HepG2 (cell line): Measurements from ENCODE around the gene CCL19. TPM values are rescaled to one million over a fixed set of nuclear protein-coding genes. Genes with fewer than 3 reads are reported as not detected.

Experiments
- ADNP ChIP-seq: sonication (generic); formaldehyde crosslinking; IDR thresholded peaks from 2 replicates; pipeline ENCODE4 v1.4.0; 2020; ENCODE audit warnings: missing genetic modification reagents
- CBX2 ChIP-seq, 2 experiments: fragments of 200-600 bp in 1 of 2; sonication (generic); formaldehyde crosslinking in 1 of 2; IDR thresholded peaks; 2 replicates each; pipeline versions ENCODE4 v1.7.0 to v1.8.1; 2018 to 2022; ENCODE audit warnings: low read depth in 2 of 2, low read length in 1 of 2, mild to moderate bottlenecking in 1 of 2, missing genetic modification reagents in 1 of 2
- EP300 ChIP-seq, 3 experiments: sonication (generic) in 1 of 3; formaldehyde crosslinking in 1 of 3; IDR thresholded peaks; 2 replicates each; pipeline versions ENCODE4 v1.5.1 to v1.6.1; 2011 to 2020; ENCODE audit warnings: low read depth in 2 of 3, low read length in 2 of 3, borderline replicate concordance in 1 of 3, improper control_type of control experiment in 1 of 3, mild to moderate bottlenecking in 1 of 3, missing genetic modification reagents in 1 of 3, moderate library complexity in 1 of 3
- KDM1A ChIP-seq: IDR thresholded peaks from 2 replicates; pipeline ENCODE4 v1.6.1; 2016; ENCODE audit warnings: missing compliant biosample characterization
- RCOR2 ChIP-seq: IDR thresholded peaks from 2 replicates; pipeline ENCODE4 v1.6.1; 2016; ENCODE audit warnings: missing biosample characterization, missing genetic modification reagents
- RORA ChIP-seq: sonication (generic); formaldehyde crosslinking; IDR thresholded peaks from 2 replicates; pipeline ENCODE4 v1.5.0; 2020; ENCODE audit warnings: mild to moderate bottlenecking, missing genetic modification reagents, moderate library complexity
- SIN3B ChIP-seq: fragments of 150-350 bp; IDR thresholded peaks from 2 replicates; pipeline ENCODE4 v1.6.1; 2014; ENCODE audit warnings: low read length
- SP5 ChIP-seq: IDR thresholded peaks from 2 replicates; pipeline ENCODE4 v1.6.1; 2016; ENCODE audit warnings: low read depth, borderline replicate concordance
- U2AF1 ChIP-seq: fragments of 200-400 bp; formaldehyde crosslinking; optimal IDR thresholded peaks from 2 replicates; pipeline ENCODE3; 2017; ENCODE audit warnings: mild to moderate bottlenecking, low read depth, low read length
- ZNF20 ChIP-seq: sonication (generic); formaldehyde crosslinking; IDR thresholded peaks from 2 replicates; pipeline ENCODE4 v1.4.0; 2020; ENCODE audit warnings: mild to moderate bottlenecking, moderate library complexity, missing genetic modification reagents
- ZNF235 ChIP-seq: sonication (generic); formaldehyde crosslinking; IDR thresholded peaks from 2 replicates; pipeline ENCODE4 v1.8.1; 2023; ENCODE audit warnings: mild to moderate bottlenecking, missing genetic modification reagents, borderline replicate concordance
- ZNF33A ChIP-seq: sonication (generic); formaldehyde crosslinking; IDR thresholded peaks from 2 replicates; pipeline ENCODE4 v1.5.1; 2020; ENCODE audit warnings: missing genetic modification reagents, mild to moderate bottlenecking, moderate library complexity, borderline replicate concordance
- ZNF549 ChIP-seq: sonication (generic); formaldehyde crosslinking; IDR thresholded peaks from 2 replicates; pipeline ENCODE4 v1.5.0; 2020; ENCODE audit warnings: missing genetic modification reagents
- ZNF564 ChIP-seq: sonication (generic); formaldehyde crosslinking; IDR thresholded peaks from 2 replicates; pipeline ENCODE4 v1.8.1; 2023; ENCODE audit warnings: mild to moderate bottlenecking, missing genetic modification reagents
- ZNF83 ChIP-seq: sonication (generic); formaldehyde crosslinking; IDR thresholded peaks from 2 replicates; pipeline ENCODE4 v1.4.0; 2020; ENCODE audit warnings: missing genetic modification reagents, mild to moderate bottlenecking, borderline replicate concordance
- ZNF879 ChIP-seq: sonication (generic); formaldehyde crosslinking; IDR thresholded peaks from 2 replicates; pipeline ENCODE4 v1.8.1; 2023; ENCODE audit warnings: missing genetic modification reagents
- ZSCAN12 ChIP-seq: sonication (generic); formaldehyde crosslinking; IDR thresholded peaks from 2 replicates; pipeline ENCODE4 v1.9.0; 2021; ENCODE audit warnings: mild to moderate bottlenecking, missing genetic modification reagents
- ZSCAN30 ChIP-seq: sonication (generic); formaldehyde crosslinking; IDR thresholded peaks from 2 replicates; pipeline ENCODE4 v1.5.0; 2020; ENCODE audit warnings: mild to moderate bottlenecking, missing genetic modification reagents
- polyA plus RNA-seq, 8 experiments: library from polyadenylated mRNA; depleted of rRNA in 3 of 8; stranded (reverse) in 7 of 8; unstranded in 1 of 8; fragments of >200 nt; fragmentation: Illumina TruSeq in 4 of 8; extraction: Trizol in 4 of 8; gene quantifications; 2 replicates each; pipeline versions ENCODE4 v1.2.1 to v1.2.3, GENCODE V29; 2011 to 2016; ENCODE audit warnings: low read depth in 4 of 8, missing spikeins in 1 of 8, mixed read lengths in 1 of 8; ENCODE audit not compliant: insufficient read depth in 1 of 8
- total RNA-seq, 5 experiments: library from RNA; depleted of rRNA; stranded (reverse); fragments of >200 nt; fragmentation: Illumina TruSeq; extraction: Trizol; gene quantifications; 2 replicates each; pipeline ENCODE4 v1.2.3, GENCODE V29; 2016; ENCODE audit warnings: low read depth in 1 of 5
- TF ChIP-seq, protein P1 (sequence below): sonication (generic); formaldehyde crosslinking; conservative IDR thresholded peaks from 2 replicates; pipeline ENCODE4 v1.8.0; 2022; ENCODE audit warnings: low read depth, missing genetic modification reagents
- TF ChIP-seq, protein P2 (sequence below): conservative IDR thresholded peaks from 2 replicates; pipeline ENCODE4 v1.6.1; 2018; ENCODE audit warnings: missing genetic modification reagents
- TF ChIP-seq, protein P3 (sequence below): sonication (generic); formaldehyde crosslinking; IDR thresholded peaks from 2 replicates; pipeline ENCODE4 v1.4.0; 2020; ENCODE audit warnings: missing genetic modification reagents, low read depth, mild to moderate bottlenecking, borderline replicate concordance
- TF ChIP-seq, protein P4 (sequence below): sonication (generic); formaldehyde crosslinking; IDR thresholded peaks from 2 replicates; pipeline ENCODE4 v1.5.0; 2020; ENCODE audit warnings: missing genetic modification reagents, mild to moderate bottlenecking, borderline replicate concordance
- TF ChIP-seq, protein P5 (sequence below): IDR thresholded peaks from 2 replicates; pipeline ENCODE4 v1.6.1; 2016; ENCODE audit warnings: mild to moderate bottlenecking, missing biosample characterization, missing genetic modification reagents
- TF ChIP-seq, protein P6 (sequence below): sonication (generic); formaldehyde crosslinking; IDR thresholded peaks from 2 replicates; pipeline ENCODE4 v1.8.0; 2022; ENCODE audit warnings: missing genetic modification reagents, low read depth, mild to moderate bottlenecking, borderline replicate concordance
- TF ChIP-seq, protein P7 (sequence below): IDR thresholded peaks from 2 replicates; pipeline ENCODE4 v1.6.1; 2018; ENCODE audit warnings: missing genetic modification reagents

Gene CCL19
- total and polyA plus RNA-seq, 2 of the 13 experiments (the other 11 are each of a cell fraction or from before 2014, with no cell fraction given) = not detected

DNA sequence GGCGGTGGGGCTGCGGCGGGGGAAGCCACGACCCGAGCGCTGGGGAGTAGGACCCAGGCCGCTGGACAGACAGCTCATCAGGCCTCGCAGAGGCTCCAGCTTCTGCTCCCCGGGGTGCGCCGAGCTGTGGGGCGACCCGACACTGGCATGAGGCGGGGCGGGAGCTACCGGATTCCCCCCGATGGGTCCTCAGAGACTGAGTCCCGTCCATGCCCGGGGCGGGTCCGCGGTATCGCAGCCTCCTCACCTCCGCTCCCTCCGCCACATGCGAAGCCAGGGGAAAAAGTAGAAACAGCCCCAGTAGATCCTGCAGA is 26.1 kb downstream of the CCL19 start (continued):
- TF ChIP-seq, protein P1, sequence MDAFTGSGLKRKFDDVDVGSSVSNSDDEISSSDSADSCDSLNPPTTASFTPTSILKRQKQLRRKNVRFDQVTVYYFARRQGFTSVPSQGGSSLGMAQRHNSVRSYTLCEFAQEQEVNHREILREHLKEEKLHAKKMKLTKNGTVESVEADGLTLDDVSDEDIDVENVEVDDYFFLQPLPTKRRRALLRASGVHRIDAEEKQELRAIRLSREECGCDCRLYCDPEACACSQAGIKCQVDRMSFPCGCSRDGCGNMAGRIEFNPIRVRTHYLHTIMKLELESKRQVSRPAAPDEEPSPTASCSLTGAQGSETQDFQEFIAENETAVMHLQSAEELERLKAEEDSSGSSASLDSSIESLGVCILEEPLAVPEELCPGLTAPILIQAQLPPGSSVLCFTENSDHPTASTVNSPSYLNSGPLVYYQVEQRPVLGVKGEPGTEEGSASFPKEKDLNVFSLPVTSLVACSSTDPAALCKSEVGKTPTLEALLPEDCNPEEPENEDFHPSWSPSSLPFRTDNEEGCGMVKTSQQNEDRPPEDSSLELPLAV (CRISPR knock-in tag) = no peak
- TF ChIP-seq ZSCAN12 (CRISPR knock-in tag) = no peak
- no peak for TF ChIP-seq U2AF1
- no peak for TF ChIP-seq ZNF549 (CRISPR knock-in tag)
- no peak for TF ChIP-seq ZNF20 (CRISPR knock-in tag)
- TF ChIP-seq, protein P2, sequence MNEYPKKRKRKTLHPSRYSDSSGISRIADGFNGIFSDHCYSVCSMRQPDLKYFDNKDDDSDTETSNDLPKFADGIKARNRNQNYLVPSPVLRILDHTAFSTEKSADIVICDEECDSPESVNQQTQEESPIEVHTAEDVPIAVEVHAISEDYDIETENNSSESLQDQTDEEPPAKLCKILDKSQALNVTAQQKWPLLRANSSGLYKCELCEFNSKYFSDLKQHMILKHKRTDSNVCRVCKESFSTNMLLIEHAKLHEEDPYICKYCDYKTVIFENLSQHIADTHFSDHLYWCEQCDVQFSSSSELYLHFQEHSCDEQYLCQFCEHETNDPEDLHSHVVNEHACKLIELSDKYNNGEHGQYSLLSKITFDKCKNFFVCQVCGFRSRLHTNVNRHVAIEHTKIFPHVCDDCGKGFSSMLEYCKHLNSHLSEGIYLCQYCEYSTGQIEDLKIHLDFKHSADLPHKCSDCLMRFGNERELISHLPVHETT (CRISPR knock-in tag) = no peak
- TF ChIP-seq RORA (CRISPR knock-in tag) = no peak
- TF ChIP-seq, protein P3, sequence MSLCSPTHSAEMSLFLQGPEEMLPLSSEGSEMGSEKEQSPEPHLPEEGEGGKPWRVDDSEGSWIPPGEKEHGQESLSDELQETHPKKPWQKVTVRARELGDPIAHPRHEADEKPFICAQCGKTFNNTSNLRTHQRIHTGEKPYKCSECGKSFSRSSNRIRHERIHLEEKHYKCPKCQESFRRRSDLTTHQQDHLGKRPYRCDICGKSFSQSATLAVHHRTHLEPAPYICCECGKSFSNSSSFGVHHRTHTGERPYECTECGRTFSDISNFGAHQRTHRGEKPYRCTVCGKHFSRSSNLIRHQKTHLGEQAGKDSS (CRISPR knock-in tag) = no peak
- TF ChIP-seq CBX2 (IDR thresholded peaks at IDR 0.05; ENCODE audit: low read depth, low read length) = no peak
- no peak for TF ChIP-seq CBX2 (CRISPR knock-in tag; IDR thresholded peaks at IDR 0.05; ENCODE audit: low read depth)
- no peak for TF ChIP-seq SP5 (CRISPR knock-in tag)
- TF ChIP-seq ZNF564 (CRISPR knock-in tag) = 0 out of 2 replicates have a peak, but pooled peaks have one; percentile 35
- TF ChIP-seq, protein P4, sequence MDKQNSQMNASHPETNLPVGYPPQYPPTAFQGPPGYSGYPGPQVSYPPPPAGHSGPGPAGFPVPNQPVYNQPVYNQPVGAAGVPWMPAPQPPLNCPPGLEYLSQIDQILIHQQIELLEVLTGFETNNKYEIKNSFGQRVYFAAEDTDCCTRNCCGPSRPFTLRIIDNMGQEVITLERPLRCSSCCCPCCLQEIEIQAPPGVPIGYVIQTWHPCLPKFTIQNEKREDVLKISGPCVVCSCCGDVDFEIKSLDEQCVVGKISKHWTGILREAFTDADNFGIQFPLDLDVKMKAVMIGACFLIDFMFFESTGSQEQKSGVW = no peak
- no peak for TF ChIP-seq ZNF235 (CRISPR knock-in tag)
- TF ChIP-seq ZSCAN30 (CRISPR knock-in tag) = no peak
- TF ChIP-seq, protein P5, sequence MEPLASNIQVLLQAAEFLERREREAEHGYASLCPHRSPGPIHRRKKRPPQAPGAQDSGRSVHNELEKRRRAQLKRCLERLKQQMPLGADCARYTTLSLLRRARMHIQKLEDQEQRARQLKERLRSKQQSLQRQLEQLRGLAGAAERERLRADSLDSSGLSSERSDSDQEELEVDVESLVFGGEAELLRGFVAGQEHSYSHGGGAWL (CRISPR knock-in tag) = peak; percentile 51; the same call in 1 of the 2 replicates
- no peak for TF ChIP-seq SIN3B
- TF ChIP-seq, protein P6, sequence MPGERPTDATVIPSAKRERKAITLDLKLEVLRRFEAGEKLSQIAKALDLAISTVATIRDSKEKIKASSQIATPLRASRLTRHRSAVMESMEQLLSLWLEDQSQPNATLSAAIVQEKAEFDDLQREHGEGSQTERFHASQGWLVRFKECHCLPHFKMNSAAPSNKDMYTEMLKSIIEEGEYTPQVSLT (CRISPR knock-in tag) = no peak
- TF ChIP-seq ZNF83 = no peak
- no peak for TF ChIP-seq KDM1A (CRISPR knock-in tag)
- TF ChIP-seq, protein P7, sequence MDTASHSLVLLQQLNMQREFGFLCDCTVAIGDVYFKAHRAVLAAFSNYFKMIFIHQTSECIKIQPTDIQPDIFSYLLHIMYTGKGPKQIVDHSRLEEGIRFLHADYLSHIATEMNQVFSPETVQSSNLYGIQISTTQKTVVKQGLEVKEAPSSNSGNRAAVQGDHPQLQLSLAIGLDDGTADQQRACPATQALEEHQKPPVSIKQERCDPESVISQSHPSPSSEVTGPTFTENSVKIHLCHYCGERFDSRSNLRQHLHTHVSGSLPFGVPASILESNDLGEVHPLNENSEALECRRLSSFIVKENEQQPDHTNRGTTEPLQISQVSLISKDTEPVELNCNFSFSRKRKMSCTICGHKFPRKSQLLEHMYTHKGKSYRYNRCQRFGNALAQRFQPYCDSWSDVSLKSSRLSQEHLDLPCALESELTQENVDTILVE (CRISPR knock-in tag) = no peak
- TF ChIP-seq EP300 (IDR thresholded peaks at IDR 0.05; ENCODE audit: low read depth in 2 of 2, low read length in 2 of 2) = no peak
- no peak for TF ChIP-seq EP300 (CRISPR knock-in tag; IDR thresholded peaks at IDR 0.05; ENCODE audit: borderline replicate concordance)
- no peak for TF ChIP-seq ZNF33A
- no peak for TF ChIP-seq ZNF879
- no peak for TF ChIP-seq RCOR2
- TF ChIP-seq ADNP (CRISPR knock-in tag) = no peak
